ENCODE measurements around the gene GPR132. TPM values are rescaled to one million over a fixed set of nuclear protein-coding genes. Genes with fewer than 3 reads are reported as not detected.

GPR132 gene
- total RNA-seq, 1 donor from 2014 or later, result 2.2 TPM

GRCh38 chr14:105020815-105021655, 44.2 kb downstream of the GPR132 start, which contains the start of gene CDCA4:
TSS of gene CDCA4 (minus strand) at chr14:105021083. CDS start at chr14:105011929, 9,154 bp downstream.
- no peak for TF ChIP-seq CTCF (IDR thresholded peaks at IDR 0.05; ENCODE audit: insufficient read depth, low read depth, low read length)
- Mint-ChIP-seq H3K9me3 (ENCODE audit: unreplicated experiment) (no peaks in the 10 kb centered on the region), H3K36me3 (ENCODE audit: low read depth, unreplicated experiment) (peaks cover 2% of the 10 kb centered on the region), H3K4me1 (ENCODE audit: low read depth, unreplicated experiment) (peaks cover 28% of the 10 kb centered on the region), H3K27me3 (ENCODE audit: low read depth, unreplicated experiment) (no peaks in the 10 kb centered on the region), H3K4me3 (ENCODE audit: unreplicated experiment) (peak within 1 kb of the TSS; percentile 91), H3K27ac (ENCODE audit: unreplicated experiment) (peak within 1 kb of the TSS; percentile 93)
- peaks cover 39% of the 10 kb centered on the region for H4K20me1 ChIP-seq (ENCODE audit: insufficient read depth, low read length)
- DNase-seq (ENCODE audit: low read depth), result peak; percentile 76
- H3K9ac ChIP-seq (ENCODE audit: low read length), result peak within 1 kb of the TSS; percentile 88
- H3K4me3 ChIP-seq (ENCODE audit: insufficient read depth, low read depth, low read length), result peak within 1 kb of the TSS; percentile 77
- H3K4me2 ChIP-seq (ENCODE audit: low read length), result peak within 1 kb of the TSS; percentile 95
- peak within 1 kb of the TSS; percentile 64 for H2AFZ ChIP-seq (ENCODE audit: low read depth, low read length)
- peak within 1 kb of the TSS; percentile 81 for H3K27ac ChIP-seq (ENCODE audit: low read depth, low read length)
- H3K36me3 ChIP-seq (ENCODE audit: insufficient read depth, low read length), result no peaks in the 10 kb centered on the region
- H3K79me2 ChIP-seq (ENCODE audit: insufficient read depth, low read length), result peaks cover 59% of the 10 kb centered on the region
- FAIRE-seq, result no peak
- H3K27me3 ChIP-seq (ENCODE audit: insufficient read depth, low read length), result no peaks in the 10 kb centered on the region
- no peaks in the 10 kb centered on the region for H3K9me3 ChIP-seq (ENCODE audit: insufficient read depth, low read depth, low read length)
- H3K4me1 ChIP-seq (ENCODE audit: insufficient read depth, low read length), result peaks cover 57% of the 10 kb centered on the region

GRCh38 chr14:105019861-105020814, 45.1 kb downstream of the GPR132 start:
- no peaks in the 10 kb centered on the region for H3K27me3 ChIP-seq (ENCODE audit: insufficient read depth, low read length)
- peaks cover 48% of the 10 kb centered on the region for H4K20me1 ChIP-seq (ENCODE audit: insufficient read depth, low read length)
- H3K9me3 ChIP-seq (ENCODE audit: insufficient read depth, low read depth, low read length), result no peaks in the 10 kb centered on the region
- peak overlapping the region; percentile 64 for H2AFZ ChIP-seq (ENCODE audit: low read depth, low read length)
- peaks cover 3% of the 10 kb centered on the region for H3K36me3 Mint-ChIP-seq (ENCODE audit: low read depth, unreplicated experiment)
- H3K79me2 ChIP-seq (ENCODE audit: insufficient read depth, low read length), result peaks cover 68% of the 10 kb centered on the region
- DNase-seq (ENCODE audit: low read depth) (no peak), FAIRE-seq (no peak)
- H3K4me3 Mint-ChIP-seq (ENCODE audit: unreplicated experiment), result peak overlapping the region; percentile 91
- peak overlapping the region; percentile 93 for H3K27ac Mint-ChIP-seq (ENCODE audit: unreplicated experiment)
- H3K27me3 Mint-ChIP-seq (ENCODE audit: low read depth, unreplicated experiment), result no peaks in the 10 kb centered on the region
- no peaks in the 10 kb centered on the region for H3K9me3 Mint-ChIP-seq (ENCODE audit: unreplicated experiment)
- peaks cover 48% of the 10 kb centered on the region for H3K4me1 ChIP-seq (ENCODE audit: insufficient read depth, low read length)
- peaks cover 27% of the 10 kb centered on the region for H3K4me1 Mint-ChIP-seq (ENCODE audit: low read depth, unreplicated experiment)
- H3K27ac ChIP-seq (ENCODE audit: low read depth, low read length), result peak overlapping the region; percentile 81
- H3K4me3 ChIP-seq (ENCODE audit: insufficient read depth, low read depth, low read length), result peak overlapping the region; percentile 77
- no peaks in the 10 kb centered on the region for H3K36me3 ChIP-seq (ENCODE audit: insufficient read depth, low read length)
- TF ChIP-seq EZH2 (IDR thresholded peaks at IDR 0.05; ENCODE audit: insufficient read depth, low read length), result no peak
- TF ChIP-seq CTCF (IDR thresholded peaks at IDR 0.05; ENCODE audit: insufficient read depth, low read depth, low read length), result no peak
- peak overlapping the region; percentile 88 for H3K9ac ChIP-seq (ENCODE audit: low read length)
- peak overlapping the region; percentile 92 for H3K4me2 ChIP-seq (ENCODE audit: low read length)
